HEK293 (cell line): ENCODE data around the gene AK9.

Experiments used
- CTCF ChIA-PET: fragments of 350-600 bp; formaldehyde crosslinking; extraction: SDS; loops from one replicate; lab custom pipeline; 2021; ENCODE audit warnings: antibody characterized with exemption; lab: Yijun Ruan, JAX
- POLR2A ChIA-PET: fragments of 300-600 bp; formaldehyde crosslinking; extraction: SDS; loops from one replicate; lab custom pipeline; 2020; ENCODE audit warnings: antibody characterized with exemption, inconsistent platforms; lab: Yijun Ruan, JAX
- H3K27ac ChIP-seq: fragments of 200-500 bp; sonication (Bioruptor generic); 2 replicates; pipeline ENCODE4 v1.5.1; 2014; ENCODE audit warnings: low read depth, low read length, control low read depth, inconsistent platforms; ENCODE audit errors: extremely low read depth
- H3K36me3 ChIP-seq, 2 experiments: fragments of 200-500 bp in 1 of 2; sonication (Bioruptor generic) in 1 of 2; 1 replicate in 1 of 2; 2 replicates in 1 of 2; pipeline ENCODE4 v1.5.1; 2014 to 2017; ENCODE audit warnings: inconsistent platforms in 2 of 2, low read length in 2 of 2; ENCODE audit not compliant: control insufficient read depth in 2 of 2, insufficient read depth in 1 of 2
- H3K4me1 ChIP-seq: fragments of 200-500 bp; sonication (Bioruptor generic); 2 replicates; pipeline ENCODE4 v1.5.1; 2014; ENCODE audit warnings: mild to moderate bottlenecking, low read length, inconsistent platforms; ENCODE audit not compliant: control insufficient read depth, insufficient read depth
- H3K4me3 ChIP-seq: 2 replicates; pipeline ENCODE4 v1.5.1; 2011; ENCODE audit warnings: low read depth, mild to moderate bottlenecking, control low read depth, low read length, moderate library complexity
- H3K9me3 ChIP-seq: fragments of 200-500 bp; sonication (Bioruptor generic); 2 replicates; pipeline ENCODE4 v1.5.1; 2014; ENCODE audit warnings: low read depth, low read length, inconsistent platforms; ENCODE audit not compliant: control insufficient read depth, insufficient read depth
- CTCF ChIP-seq: fragments of 450-650 bp; formaldehyde crosslinking; IDR thresholded peaks from 2 replicates; pipeline ENCODE4 v1.5.1; 2016; ENCODE audit warnings: missing biosample characterization, missing genetic modification characterization
- HOXD13 ChIP-seq: sonication (generic); formaldehyde crosslinking; IDR thresholded peaks from 2 replicates; pipeline ENCODE4 v1.8.0; 2022; ENCODE audit warnings: missing genetic modification reagents, borderline replicate concordance
- INSM2 ChIP-seq: fragments of 450-650 bp; formaldehyde crosslinking; IDR thresholded peaks from 2 replicates; pipeline ENCODE4 v1.5.1; 2016; ENCODE audit warnings: missing biosample characterization, missing genetic modification characterization
- PRDM1 ChIP-seq: fragments of 450-650 bp; formaldehyde crosslinking; IDR thresholded peaks from 2 replicates; pipeline ENCODE4; 2016; ENCODE audit warnings: missing biosample characterization, missing genetic modification characterization
- PRDM2 ChIP-seq: fragments of 450-650 bp; formaldehyde crosslinking; IDR thresholded peaks from 2 replicates; pipeline ENCODE4 v1.5.1; 2016; ENCODE audit warnings: missing biosample characterization, missing genetic modification characterization, borderline replicate concordance
- ZBTB20 ChIP-seq: fragments of 450-650 bp; formaldehyde crosslinking; IDR thresholded peaks from 2 replicates; pipeline ENCODE4 v1.5.1; 2016; ENCODE audit warnings: missing biosample characterization, missing genetic modification characterization
- ZFP41 ChIP-seq: fragments of 450-650 bp; formaldehyde crosslinking; IDR thresholded peaks from 2 replicates; pipeline ENCODE4 v1.5.1; 2016; ENCODE audit warnings: missing biosample characterization, missing genetic modification characterization, borderline replicate concordance
- ZIC2 ChIP-seq: fragments of 450-650 bp; formaldehyde crosslinking; IDR thresholded peaks from 2 replicates; pipeline ENCODE4 v1.5.1; 2016; ENCODE audit warnings: missing biosample characterization, missing genetic modification characterization
- ZNF239 ChIP-seq: fragments of 450-650 bp; formaldehyde crosslinking; IDR thresholded peaks from 2 replicates; pipeline ENCODE4 v1.5.1; 2016; ENCODE audit warnings: missing biosample characterization, missing genetic modification characterization
- ZNF274 ChIP-seq, 2 experiments: fragments of 200-500 bp in 1 of 2; fragments of 450-650 bp in 1 of 2; sonication (Bioruptor generic) in 1 of 2; formaldehyde crosslinking in 1 of 2; IDR thresholded peaks; 2 replicates each; pipeline versions ENCODE4 v1.5.1 to v1.6.1; 2014 to 2016; ENCODE audit warnings: borderline replicate concordance in 1 of 2, inconsistent platforms in 1 of 2, low read length in 1 of 2, missing biosample characterization in 1 of 2, missing genetic modification characterization in 1 of 2
- ZNF394 ChIP-seq: fragments of 450-650 bp; formaldehyde crosslinking; IDR thresholded peaks from 2 replicates; pipeline ENCODE4 v1.5.1; 2016; ENCODE audit warnings: missing biosample characterization, missing genetic modification characterization, mild to moderate bottlenecking, moderate library complexity, borderline replicate concordance
- ZNF404 ChIP-seq: fragments of 450-650 bp; formaldehyde crosslinking; IDR thresholded peaks from 2 replicates; pipeline ENCODE4 v1.5.1; 2017; ENCODE audit warnings: missing biosample characterization, missing genetic modification characterization
- ZNF521 ChIP-seq: fragments of 450-650 bp; formaldehyde crosslinking; IDR thresholded peaks from 2 replicates; pipeline ENCODE4 v1.5.1; 2017; ENCODE audit warnings: missing biosample characterization, mild to moderate bottlenecking, missing genetic modification characterization
- ZNF561 ChIP-seq: fragments of 450-650 bp; IDR thresholded peaks from 2 replicates; pipeline ENCODE4 v1.5.1; 2018; ENCODE audit warnings: missing biosample characterization, missing genetic modification characterization, borderline replicate concordance
- ZNF585B ChIP-seq: fragments of 450-650 bp; formaldehyde crosslinking; IDR thresholded peaks from 2 replicates; pipeline ENCODE4 v1.5.1; 2016; ENCODE audit warnings: missing biosample characterization, missing genetic modification characterization
- ZNF610 ChIP-seq: fragments of 450-650 bp; formaldehyde crosslinking; IDR thresholded peaks from 2 replicates; pipeline ENCODE4 v1.5.1; 2016; ENCODE audit warnings: missing biosample characterization, missing genetic modification characterization, borderline replicate concordance
- ZNF626 ChIP-seq: fragments of 450-650 bp; sonication (Bioruptor Pico); formaldehyde crosslinking; IDR thresholded peaks from 2 replicates; pipeline ENCODE4 v1.5.1; 2018; ENCODE audit warnings: missing biosample characterization, missing genetic modification characterization, inconsistent platforms
- ZNF654 ChIP-seq: fragments of 450-650 bp; formaldehyde crosslinking; IDR thresholded peaks from 2 replicates; pipeline ENCODE4 v1.5.1; 2016; ENCODE audit warnings: low read depth, missing biosample characterization, missing genetic modification characterization
- ZNF658 ChIP-seq: fragments of 450-650 bp; formaldehyde crosslinking; IDR thresholded peaks from 2 replicates; pipeline ENCODE4; 2016; ENCODE audit warnings: missing biosample characterization, missing genetic modification characterization
- ZNF701 ChIP-seq: fragments of 450-650 bp; formaldehyde crosslinking; IDR thresholded peaks from 2 replicates; pipeline ENCODE4 v1.5.1; 2016; ENCODE audit warnings: missing biosample characterization, missing genetic modification characterization
- ZNF76 ChIP-seq: fragments of 450-650 bp; formaldehyde crosslinking; IDR thresholded peaks from 2 replicates; pipeline ENCODE4; 2016; ENCODE audit warnings: low read depth, missing biosample characterization, missing genetic modification characterization, borderline replicate concordance
- ZXDB ChIP-seq: fragments of 450-650 bp; formaldehyde crosslinking; IDR thresholded peaks from 2 replicates; pipeline ENCODE4 v1.5.1; 2016; ENCODE audit warnings: missing biosample characterization, missing genetic modification characterization
- TF ChIP-seq, protein P1 (sequence below): fragments of 450-650 bp; formaldehyde crosslinking; optimal IDR thresholded peaks from 2 replicates; pipeline ENCODE3; 2016; ENCODE audit warnings: missing biosample characterization, mild to moderate bottlenecking, missing genetic modification characterization

AK9 gene

GRCh38 chr6:109595998-109596397 lies 95.0 kb downstream of the AK9 start:
- ChIA-PET CTCF (interaction anchor here (0.5 to 2.7 kb wide), 14 partner anchors 9 to 1777 kb away, joined by 3 to 18 read pairs (median 4); no protein-coding TSS in a partner anchor), POLR2A (no interaction called here)
- no peak for TF ChIP-seq ZIC2
- no peak for TF ChIP-seq ZNF239 (tag by site-specific recombination)
- no peak for TF ChIP-seq ZXDB (tag by site-specific recombination)
- no peak for TF ChIP-seq ZNF626 (tag by site-specific recombination)
- TF ChIP-seq ZNF654 (tag by site-specific recombination): peak; percentile 36
- 0 out of 2 replicates have a peak, but pooled peaks have one; percentile 19 for TF ChIP-seq CTCF (tag by site-specific recombination)
- no peak for TF ChIP-seq ZBTB20 (tag by site-specific recombination)
- no peak for TF ChIP-seq HOXD13 (CRISPR knock-in tag)

DNA sequence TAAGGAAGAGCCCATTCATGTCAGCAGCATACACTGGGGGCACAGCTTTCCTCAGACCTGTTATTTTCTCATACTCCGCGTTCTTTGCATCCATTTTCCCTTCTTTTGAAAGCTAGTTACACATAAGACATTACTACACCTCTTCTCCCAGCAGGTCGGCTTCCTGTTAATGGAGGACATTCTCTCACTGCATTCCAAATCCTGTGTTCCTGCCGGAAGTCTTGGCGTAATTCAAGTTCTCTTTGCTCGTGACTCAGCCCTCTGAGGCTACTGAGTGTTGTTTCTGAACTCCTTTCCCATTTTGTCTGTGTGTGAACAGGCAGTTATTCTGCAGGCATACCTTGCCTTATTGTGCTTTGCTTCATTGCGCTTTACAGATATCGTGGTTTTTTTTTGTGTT lies 110.5 kb downstream of the AK9 start:
- Histone ChIP-seq H3K36me3 (no peaks in the 10 kb centered on the region), H3K27ac (no peak overlapping the region), H3K4me3 (no peak overlapping the region), H3K9me3 (no peaks in the 10 kb centered on the region), H3K4me1 (no peaks in the 10 kb centered on the region)
- CTCF ChIA-PET: no interaction called here
- POLR2A ChIA-PET: no interaction called here
- no peak for TF ChIP-seq ZNF404 (tag by site-specific recombination)
- TF ChIP-seq ZNF701 (tag by site-specific recombination): no peak
- TF ChIP-seq PRDM1 (tag by site-specific recombination): no peak
- no peak for TF ChIP-seq ZNF610 (tag by site-specific recombination)
- TF ChIP-seq ZFP41 (tag by site-specific recombination): no peak
- TF ChIP-seq ZNF76: no peak
- no peak for TF ChIP-seq ZNF274 (IDR thresholded peaks at IDR 0.05; ENCODE audit: low read length)
- no peak for TF ChIP-seq ZNF274 (tag by site-specific recombination; IDR thresholded peaks at IDR 0.05; ENCODE audit: borderline replicate concordance)
- TF ChIP-seq INSM2 (tag by site-specific recombination): no peak
- no peak for TF ChIP-seq ZNF658 (tag by site-specific recombination)
- TF ChIP-seq ZNF585B (tag by site-specific recombination): no peak
- TF ChIP-seq ZNF561 (tag by site-specific recombination): no peak
- no peak for TF ChIP-seq ZNF394
- TF ChIP-seq, protein P1, sequence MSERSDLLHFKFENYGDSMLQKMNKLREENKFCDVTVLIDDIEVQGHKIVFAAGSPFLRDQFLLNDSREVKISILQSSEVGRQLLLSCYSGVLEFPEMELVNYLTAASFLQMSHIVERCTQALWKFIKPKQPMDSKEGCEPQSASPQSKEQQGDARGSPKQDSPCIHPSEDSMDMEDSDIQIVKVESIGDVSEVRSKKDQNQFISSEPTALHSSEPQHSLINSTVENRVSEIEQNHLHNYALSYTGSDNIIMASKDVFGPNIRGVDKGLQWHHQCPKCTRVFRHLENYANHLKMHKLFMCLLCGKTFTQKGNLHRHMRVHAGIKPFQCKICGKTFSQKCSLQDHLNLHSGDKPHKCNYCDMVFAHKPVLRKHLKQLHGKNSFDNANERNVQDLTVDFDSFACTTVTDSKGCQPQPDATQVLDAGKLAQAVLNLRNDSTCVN: no peak
- TF ChIP-seq PRDM2 (tag by site-specific recombination): no peak
- no peak for TF ChIP-seq ZNF521 (tag by site-specific recombination)
- no peak for TF ChIP-seq ZIC2

More at GRCh38 chr6:109595998-109596397, 95.0 kb downstream of the AK9 start:
- Histone ChIP-seq H3K27ac (no peak overlapping the region), H3K4me1 (no peaks in the 10 kb centered on the region), H3K9me3 (no peaks in the 10 kb centered on the region), H3K36me3 (no peaks in the 10 kb centered on the region), H3K4me3 (no peak overlapping the region)
